Gastroesophageal sphincter (tissue), 3 donors: Measurements from ENCODE around the gene LPP.

Experiments
- EP300 ChIP-seq: sonication (generic); formaldehyde crosslinking; IDR thresholded peaks from one replicate; pipeline ENCODE4 v1.6.1; 2017; ENCODE audit warnings: antibody characterized with exemption, mild to moderate bottlenecking
- POLR2A ChIP-seq, 2 donors: fragments of 450-650 bp; IDR thresholded peaks; one replicate each; pipeline ENCODE4 v1.6.1; 2017; ENCODE audit warnings: antibody characterized with exemption in 2 of 2, mild to moderate bottlenecking in 2 of 2, moderate library complexity in 1 of 2
- POLR2AphosphoS5 ChIP-seq: sonication (generic); formaldehyde crosslinking; IDR thresholded peaks from one replicate; pipeline ENCODE4 v1.6.1; 2017; ENCODE audit warnings: antibody characterized with exemption
- TF ChIP-seq, protein P1 (sequence below), 4 experiments: fragments of 200-600 bp in 2 of 4; fragments of 450-650 bp in 2 of 4; sonication (generic) in 1 of 4; IDR thresholded peaks; one replicate each; pipeline ENCODE4 v1.5.1; 2017 to 2019; ENCODE audit warnings: antibody characterized with exemption in 4 of 4, mild to moderate bottlenecking in 2 of 4, moderate library complexity in 2 of 4

DNA sequence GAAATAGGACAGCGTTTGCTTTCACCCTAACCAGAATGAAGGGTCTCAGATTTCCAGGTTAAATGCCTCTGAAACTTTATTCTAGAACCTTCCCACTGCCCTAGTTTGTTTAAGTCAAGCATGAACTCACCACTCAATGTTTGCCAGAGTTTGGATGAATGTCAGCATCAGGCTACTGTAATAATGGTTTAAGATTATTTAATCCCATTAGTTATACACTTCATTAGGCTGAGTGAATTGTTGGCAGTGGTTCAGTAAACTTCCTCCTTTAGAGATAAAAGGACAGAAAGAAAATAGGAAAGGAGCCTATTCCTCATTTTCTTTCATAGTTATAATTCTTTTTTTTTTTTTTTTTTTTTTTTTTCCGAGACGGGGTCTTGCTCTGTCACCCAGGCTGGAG, 615.9 kb downstream of the LPP start:
- TF ChIP-seq, protein P1, sequence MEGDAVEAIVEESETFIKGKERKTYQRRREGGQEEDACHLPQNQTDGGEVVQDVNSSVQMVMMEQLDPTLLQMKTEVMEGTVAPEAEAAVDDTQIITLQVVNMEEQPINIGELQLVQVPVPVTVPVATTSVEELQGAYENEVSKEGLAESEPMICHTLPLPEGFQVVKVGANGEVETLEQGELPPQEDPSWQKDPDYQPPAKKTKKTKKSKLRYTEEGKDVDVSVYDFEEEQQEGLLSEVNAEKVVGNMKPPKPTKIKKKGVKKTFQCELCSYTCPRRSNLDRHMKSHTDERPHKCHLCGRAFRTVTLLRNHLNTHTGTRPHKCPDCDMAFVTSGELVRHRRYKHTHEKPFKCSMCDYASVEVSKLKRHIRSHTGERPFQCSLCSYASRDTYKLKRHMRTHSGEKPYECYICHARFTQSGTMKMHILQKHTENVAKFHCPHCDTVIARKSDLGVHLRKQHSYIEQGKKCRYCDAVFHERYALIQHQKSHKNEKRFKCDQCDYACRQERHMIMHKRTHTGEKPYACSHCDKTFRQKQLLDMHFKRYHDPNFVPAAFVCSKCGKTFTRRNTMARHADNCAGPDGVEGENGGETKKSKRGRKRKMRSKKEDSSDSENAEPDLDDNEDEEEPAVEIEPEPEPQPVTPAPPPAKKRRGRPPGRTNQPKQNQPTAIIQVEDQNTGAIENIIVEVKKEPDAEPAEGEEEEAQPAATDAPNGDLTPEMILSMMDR (IDR thresholded peaks at IDR 0.05): no peak
- no peak for TF ChIP-seq POLR2A (IDR thresholded peaks at IDR 0.05)
- no peak for TF ChIP-seq EP300
- peak; percentile 24 for TF ChIP-seq POLR2AphosphoS5
